Tibial nerve (tissue), 4 donors: ENCODE results near the gene ATXN3L.
"Not testable (repeated sequence)": the region's sequence is repeated elsewhere in the genome, so short reads cannot be mapped to it uniquely, and the experiment has no call there.

ENCODE experiments used
- EP300 ChIP-seq, 2 donors: sonication (generic); formaldehyde crosslinking; IDR thresholded peaks; one replicate each; pipeline ENCODE4 v1.6.1; 2017; ENCODE audit warnings: antibody characterized with exemption in 2 of 2, mild to moderate bottlenecking in 1 of 2
- POLR2A ChIP-seq, 2 donors: fragments of 450-650 bp; IDR thresholded peaks; one replicate each; pipeline ENCODE4 v1.6.1; 2017; ENCODE audit warnings: antibody characterized with exemption in 2 of 2, mild to moderate bottlenecking in 2 of 2, moderate library complexity in 2 of 2
- TF ChIP-seq, protein P1 (sequence below), 5 experiments: fragments of 200-600 bp in 3 of 5; fragments of 450-650 bp in 2 of 5; sonication (generic) in 3 of 5; IDR thresholded peaks; one replicate each; pipeline ENCODE4 v1.5.1; 2016 to 2019; ENCODE audit warnings: antibody characterized with exemption in 5 of 5, mild to moderate bottlenecking in 3 of 5, moderate library complexity in 2 of 5

GRCh38 chrX:13303248-13303647 is 16.6 kb downstream of the ATXN3L start:
- TF ChIP-seq POLR2A, EP300 (IDR thresholded peaks at IDR 0.05): not testable (repeated sequence)
- TF ChIP-seq, protein P1, sequence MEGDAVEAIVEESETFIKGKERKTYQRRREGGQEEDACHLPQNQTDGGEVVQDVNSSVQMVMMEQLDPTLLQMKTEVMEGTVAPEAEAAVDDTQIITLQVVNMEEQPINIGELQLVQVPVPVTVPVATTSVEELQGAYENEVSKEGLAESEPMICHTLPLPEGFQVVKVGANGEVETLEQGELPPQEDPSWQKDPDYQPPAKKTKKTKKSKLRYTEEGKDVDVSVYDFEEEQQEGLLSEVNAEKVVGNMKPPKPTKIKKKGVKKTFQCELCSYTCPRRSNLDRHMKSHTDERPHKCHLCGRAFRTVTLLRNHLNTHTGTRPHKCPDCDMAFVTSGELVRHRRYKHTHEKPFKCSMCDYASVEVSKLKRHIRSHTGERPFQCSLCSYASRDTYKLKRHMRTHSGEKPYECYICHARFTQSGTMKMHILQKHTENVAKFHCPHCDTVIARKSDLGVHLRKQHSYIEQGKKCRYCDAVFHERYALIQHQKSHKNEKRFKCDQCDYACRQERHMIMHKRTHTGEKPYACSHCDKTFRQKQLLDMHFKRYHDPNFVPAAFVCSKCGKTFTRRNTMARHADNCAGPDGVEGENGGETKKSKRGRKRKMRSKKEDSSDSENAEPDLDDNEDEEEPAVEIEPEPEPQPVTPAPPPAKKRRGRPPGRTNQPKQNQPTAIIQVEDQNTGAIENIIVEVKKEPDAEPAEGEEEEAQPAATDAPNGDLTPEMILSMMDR (IDR thresholded peaks at IDR 0.05), result not testable (repeated sequence)
